ENCODE data around the gene STXBP1. TPM values are rescaled to one million over a fixed set of nuclear protein-coding genes. Genes with fewer than 3 reads are reported as not detected.

STXBP1 gene
- total and polyA plus RNA-seq, 2 of the 8 experiments (the other 6 are each of a cell fraction or from before 2014, with no cell fraction given): 11.5 to 60.9 TPM

DNA sequence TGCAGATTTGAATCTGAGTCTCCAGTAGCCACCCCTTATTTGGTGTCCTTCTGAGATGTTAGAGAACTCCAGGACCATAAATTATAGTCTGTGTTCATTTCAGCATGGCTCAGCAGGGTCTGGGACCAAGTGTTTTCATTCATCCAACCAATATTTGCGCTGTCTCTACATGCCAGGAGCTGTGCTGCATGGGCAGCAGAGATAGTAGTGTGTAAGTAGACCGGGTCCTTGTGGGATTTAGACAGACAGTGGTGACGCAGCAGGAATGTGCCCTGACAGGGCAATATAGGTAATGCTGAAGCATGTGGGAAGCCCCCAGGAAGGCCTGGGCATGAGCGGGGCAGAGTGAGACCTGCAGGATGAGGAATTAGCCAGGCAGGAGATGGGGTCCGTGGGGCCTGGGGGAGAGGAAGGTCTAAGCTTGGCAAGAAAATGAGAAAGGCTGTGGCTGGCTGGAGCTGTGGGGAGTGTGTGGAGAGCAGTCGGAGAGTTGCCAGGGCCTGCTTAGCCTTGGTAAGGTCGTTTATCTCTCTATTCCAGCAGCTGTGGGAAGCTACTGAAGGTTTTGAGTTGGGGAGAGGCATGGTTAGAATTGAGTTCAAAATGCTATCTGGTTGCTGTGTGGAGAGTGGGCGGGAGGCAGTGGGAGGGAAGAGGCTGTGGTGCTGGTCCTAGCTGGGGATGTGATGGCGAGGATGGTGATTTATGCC lies 16.8 kb downstream of the STXBP1 start (continued):
- TF ChIP-seq, protein P1, sequence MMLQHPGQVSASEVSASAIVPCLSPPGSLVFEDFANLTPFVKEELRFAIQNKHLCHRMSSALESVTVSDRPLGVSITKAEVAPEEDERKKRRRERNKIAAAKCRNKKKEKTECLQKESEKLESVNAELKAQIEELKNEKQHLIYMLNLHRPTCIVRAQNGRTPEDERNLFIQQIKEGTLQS (IDR thresholded peaks at IDR 0.05; ENCODE audit: insufficient read depth, low read depth, low read length): no peak
- no peak for TF ChIP-seq CREB1 (IDR thresholded peaks at IDR 0.05)
- no peak for TF ChIP-seq SUZ12 (IDR thresholded peaks at IDR 0.05; ENCODE audit: low read length)
- TF ChIP-seq, protein P2, sequence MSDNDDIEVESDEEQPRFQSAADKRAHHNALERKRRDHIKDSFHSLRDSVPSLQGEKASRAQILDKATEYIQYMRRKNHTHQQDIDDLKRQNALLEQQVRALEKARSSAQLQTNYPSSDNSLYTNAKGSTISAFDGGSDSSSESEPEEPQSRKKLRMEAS (IDR thresholded peaks at IDR 0.05): no peak
- no peak for TF ChIP-seq RBBP5 (IDR thresholded peaks at IDR 0.05; ENCODE audit: borderline replicate concordance, low read depth, low read length)
